ENCODE data around the gene CFAP221.

DNA sequence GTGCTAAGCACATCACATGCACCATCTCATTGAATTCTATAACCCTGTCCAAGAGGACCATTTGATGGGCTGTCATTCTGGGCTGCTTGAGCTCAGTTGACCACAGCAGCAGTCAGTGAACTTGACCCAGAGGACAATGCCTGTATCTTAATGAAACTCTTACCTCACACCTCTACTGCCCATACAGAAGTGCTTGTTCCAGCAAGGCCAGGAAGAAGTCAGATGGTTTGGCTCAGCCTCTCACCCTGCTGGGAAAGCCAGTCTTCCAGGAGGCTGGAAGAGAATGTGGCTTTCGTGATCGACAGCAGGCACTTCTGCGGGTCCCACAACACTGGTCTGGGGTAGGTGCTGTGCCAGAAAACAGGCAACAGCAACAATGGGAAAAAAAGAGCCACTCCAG lies 47.3 kb downstream of the CFAP221 start:
- TF ChIP-seq, protein P1, sequence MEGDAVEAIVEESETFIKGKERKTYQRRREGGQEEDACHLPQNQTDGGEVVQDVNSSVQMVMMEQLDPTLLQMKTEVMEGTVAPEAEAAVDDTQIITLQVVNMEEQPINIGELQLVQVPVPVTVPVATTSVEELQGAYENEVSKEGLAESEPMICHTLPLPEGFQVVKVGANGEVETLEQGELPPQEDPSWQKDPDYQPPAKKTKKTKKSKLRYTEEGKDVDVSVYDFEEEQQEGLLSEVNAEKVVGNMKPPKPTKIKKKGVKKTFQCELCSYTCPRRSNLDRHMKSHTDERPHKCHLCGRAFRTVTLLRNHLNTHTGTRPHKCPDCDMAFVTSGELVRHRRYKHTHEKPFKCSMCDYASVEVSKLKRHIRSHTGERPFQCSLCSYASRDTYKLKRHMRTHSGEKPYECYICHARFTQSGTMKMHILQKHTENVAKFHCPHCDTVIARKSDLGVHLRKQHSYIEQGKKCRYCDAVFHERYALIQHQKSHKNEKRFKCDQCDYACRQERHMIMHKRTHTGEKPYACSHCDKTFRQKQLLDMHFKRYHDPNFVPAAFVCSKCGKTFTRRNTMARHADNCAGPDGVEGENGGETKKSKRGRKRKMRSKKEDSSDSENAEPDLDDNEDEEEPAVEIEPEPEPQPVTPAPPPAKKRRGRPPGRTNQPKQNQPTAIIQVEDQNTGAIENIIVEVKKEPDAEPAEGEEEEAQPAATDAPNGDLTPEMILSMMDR (IDR thresholded peaks at IDR 0.05) = no peak
- TF ChIP-seq EP300 (IDR thresholded peaks at IDR 0.05) = no peak
- no peak for TF ChIP-seq POLR2A (IDR thresholded peaks at IDR 0.05)
